ES-I3 (cell line): Measurements from ENCODE around the gene CDH1.
A peak's percentile ranks its signal among the peaks of the same experiment; 100 is the strongest.
"Not testable (repeated sequence)": the region's sequence is repeated elsewhere in the genome, so short reads cannot be mapped to it uniquely, and the experiment has no call there.

Source experiments
- H3K36me3 ChIP-seq: 2 replicates; pipeline ENCODE4 v1.6.1; 2013; ENCODE audit warnings: mild to moderate bottlenecking, low read length, control low read depth, moderate library complexity; ENCODE audit not compliant: insufficient read depth
- H3K4me1 ChIP-seq: 2 replicates; pipeline ENCODE4 v1.6.1; 2013; ENCODE audit warnings: mild to moderate bottlenecking, control low read depth, low read length; ENCODE audit not compliant: insufficient read depth
- H3K9ac ChIP-seq: 2 replicates; pipeline ENCODE4 v1.6.1; 2013; ENCODE audit warnings: low read depth, mild to moderate bottlenecking, low read length, moderate library complexity
- H3K9me3 ChIP-seq: 2 replicates; pipeline ENCODE4 v1.6.1; 2013; ENCODE audit warnings: mild to moderate bottlenecking, low read length, moderate library complexity; ENCODE audit not compliant: control insufficient read depth, insufficient read depth

Gene CDH1

GRCh38 chr16:68806422-68806821 is 69.3 kb downstream of the CDH1 start:
- Histone ChIP-seq H3K9ac (no peak overlapping the region), H3K4me1 (no peaks in the 10 kb centered on the region), H3K36me3 (peaks cover 12% of the 10 kb centered on the region), H3K9me3 (no peaks in the 10 kb centered on the region)

- Histone ChIP-seq H3K9me3 (no peaks in the 10 kb centered on the region), H3K4me1 (no peaks in the 10 kb centered on the region), H3K36me3 (peaks cover 18% of the 10 kb centered on the region), H3K9ac (no peak overlapping the region)
Measured at GRCh38 chr16:68806981-68807380, 69.9 kb downstream of the CDH1 start.

- Histone ChIP-seq H3K9me3 (no peaks in the 10 kb centered on the region), H3K9ac (no peak overlapping the region), H3K36me3 (peaks cover 27% of the 10 kb centered on the region), H3K4me1 (no peaks in the 10 kb centered on the region)
Measured at GRCh38 chr16:68814516-68814915, 77.4 kb downstream of the CDH1 start.

GRCh38 chr16:68823401-68824135 is 86.5 kb downstream of the CDH1 start:
- 0 out of 2 replicates have a peak, but pooled peaks cover 9% of the 10 kb centered on the region for H3K4me1 ChIP-seq
- H3K9ac ChIP-seq, result no peak overlapping the region
- peaks cover 20% of the 10 kb centered on the region; the same call in 1 of the 2 replicates for H3K36me3 ChIP-seq
- 0 out of 2 replicates have a peak, but pooled peaks cover 4% of the 10 kb centered on the region for H3K9me3 ChIP-seq

GRCh38 chr16:68825427-68825826 is 88.3 kb downstream of the CDH1 start:
- no peak overlapping the region for H3K9ac ChIP-seq
- 0 out of 2 replicates have a peak, but pooled peaks cover 4% of the 10 kb centered on the region for H3K9me3 ChIP-seq
- H3K4me1 ChIP-seq, result 0 out of 2 replicates have a peak, but pooled peaks cover 9% of the 10 kb centered on the region
- H3K36me3 ChIP-seq, result peaks cover 24% of the 10 kb centered on the region; the same call in 1 of the 2 replicates

GRCh38 chr16:68826652-68827051 is 89.6 kb downstream of the CDH1 start:
- H3K36me3 ChIP-seq, result peaks cover 27% of the 10 kb centered on the region; the same call in 1 of the 2 replicates
- 0 out of 2 replicates have a peak, but pooled peaks cover 9% of the 10 kb centered on the region for H3K4me1 ChIP-seq
- 0 out of 2 replicates have a peak, but pooled peaks cover 4% of the 10 kb centered on the region for H3K9me3 ChIP-seq
- no peak overlapping the region for H3K9ac ChIP-seq

GRCh38 chr16:68833251-68833650 is 96.2 kb downstream of the CDH1 start:
- no peak overlapping the region for H3K9ac ChIP-seq
- no peaks in the 10 kb centered on the region for H3K9me3 ChIP-seq
- H3K36me3 ChIP-seq, result peaks cover 14% of the 10 kb centered on the region
- no peaks in the 10 kb centered on the region for H3K4me1 ChIP-seq

- H3K36me3 ChIP-seq, result peaks cover 14% of the 10 kb centered on the region
- H3K9me3 ChIP-seq, result no peaks in the 10 kb centered on the region
- no peaks in the 10 kb centered on the region for H3K4me1 ChIP-seq
- no peak overlapping the region for H3K9ac ChIP-seq
Measured at GRCh38 chr16:68834550-68834949, 97.5 kb downstream of the CDH1 start.

- H3K9me3 ChIP-seq, result no peaks in the 10 kb centered on the region
- no peak overlapping the region for H3K9ac ChIP-seq
- H3K4me1 ChIP-seq, result no peaks in the 10 kb centered on the region
- peaks cover 7% of the 10 kb centered on the region; the same call in 1 of the 2 replicates for H3K36me3 ChIP-seq
Measured at GRCh38 chr16:68835970-68836369, 98.9 kb downstream of the CDH1 start.

GRCh38 chr16:68839831-68840230 is 102.7 kb downstream of the CDH1 start:
- Histone ChIP-seq H3K9ac (no peak overlapping the region), H3K9me3 (no peaks in the 10 kb centered on the region), H3K36me3 (no peaks in the 10 kb centered on the region), H3K4me1 (no peaks in the 10 kb centered on the region)

- H3K4me1 ChIP-seq, H3K36me3 ChIP-seq, H3K9me3 ChIP-seq: not testable (repeated sequence)
- peak overlapping the region; percentile 67; the same call in 1 of the 2 replicates for H3K9ac ChIP-seq
Measured at GRCh38 chr16:68842964-68843481, 105.9 kb downstream of the CDH1 start.

- no peaks in the 10 kb centered on the region for H3K9me3 ChIP-seq
- H3K36me3 ChIP-seq, result no peaks in the 10 kb centered on the region
- no peaks in the 10 kb centered on the region for H3K4me1 ChIP-seq
- peak within 1 kb of the TSS; percentile 67 for H3K9ac ChIP-seq
Measured at GRCh38 chr16:68843482-68844210, 106.6 kb downstream of the CDH1 start, which contains the start of gene TANGO6. TSS of gene TANGO6 (plus strand) at chr16:68843531. CDS start at chr16:68843618, 87 bp downstream.

- Histone ChIP-seq H3K36me3 (no peaks in the 10 kb centered on the region), H3K4me1 (no peaks in the 10 kb centered on the region), H3K9ac (peak overlapping the region; percentile 67), H3K9me3 (no peaks in the 10 kb centered on the region)
Measured at GRCh38 chr16:68844211-68844564, 107.1 kb downstream of the CDH1 start.

GRCh38 chr16:68848786-68849185 is 111.7 kb downstream of the CDH1 start:
- H3K9me3 ChIP-seq, result no peaks in the 10 kb centered on the region
- H3K4me1 ChIP-seq, result no peaks in the 10 kb centered on the region
- no peak overlapping the region for H3K9ac ChIP-seq
- H3K36me3 ChIP-seq, result no peaks in the 10 kb centered on the region
